GM21619 (cell line): ENCODE results near the gene STK32C.
A peak's percentile ranks its signal among the peaks of the same experiment; 100 is the strongest.
"Not testable (repeated sequence)": the region's sequence is repeated elsewhere in the genome, so short reads cannot be mapped to it uniquely, and the experiment has no call there.

Experiments used
- ATAC-seq: cut with Tn5 transposase; IDR thresholded peaks from one replicate; pipeline ENCODE4 v1.9.1; 2021; ENCODE audit not compliant: unreplicated experiment

Gene STK32C

GRCh38 chr10:132339276-132339675 is 31.5 kb upstream of the STK32C start:
- no peak for ATAC-seq

GRCh38 chr10:132338876-132339275 is 31.1 kb upstream of the STK32C start:
- no peak for ATAC-seq

GRCh38 chr10:132337854-132338253 is 30.1 kb upstream of the STK32C start:
- not testable (repeated sequence) for ATAC-seq

GRCh38 chr10:132336919-132337407 is 29.2 kb upstream of the STK32C start:
- no peak for ATAC-seq

GRCh38 chr10:132336064-132336746 is 28.5 kb upstream of the STK32C start:
- ATAC-seq, result no peak

- ATAC-seq, result peak; percentile 43
These were observed 27.7 kb upstream of the STK32C start for GRCh38 chr10:132335189-132336063.

GRCh38 chr10:132334631-132335188 is 27.0 kb upstream of the STK32C start:
- no peak for ATAC-seq

- no peak for ATAC-seq
These were observed 25.6 kb upstream of the STK32C start for GRCh38 chr10:132333386-132333785.

- ATAC-seq, result peak; percentile 36
These were observed 24.6 kb upstream of the STK32C start for GRCh38 chr10:132332433-132332754.

- ATAC-seq, result peak; percentile 72
These were observed 24.1 kb upstream of the STK32C start, which contains the start of gene LRRC27 for GRCh38 chr10:132331601-132332432. Gene LRRC27 (plus strand): TSS chr10:132332193. CDS start chr10:132333525, 1,332 bp downstream.

- no peak for ATAC-seq
These were observed 22.7 kb upstream of the STK32C start for GRCh38 chr10:132330486-132330833.

GRCh38 chr10:132329565-132330485 is 22.1 kb upstream of the STK32C start:
- peak; percentile 17 for ATAC-seq

- ATAC-seq, result no peak
These were observed 21.0 kb upstream of the STK32C start for GRCh38 chr10:132328738-132329137.

GRCh38 chr10:132328106-132328505 is 20.4 kb upstream of the STK32C start:
- ATAC-seq, result no peak

- no peak for ATAC-seq
These were observed 19.2 kb upstream of the STK32C start for GRCh38 chr10:132326925-132327324.

GRCh38 chr10:132326344-132326889 is 18.7 kb upstream of the STK32C start:
- no peak for ATAC-seq

- no peak for ATAC-seq
These were observed 16.4 kb upstream of the STK32C start for GRCh38 chr10:132324186-132324585.

- no peak for ATAC-seq
These were observed 14.9 kb upstream of the STK32C start for GRCh38 chr10:132322586-132323048.

- ATAC-seq, result no peak
These were observed 14.0 kb upstream of the STK32C start for GRCh38 chr10:132321726-132322125.
